ENCODE results near the gene TSHZ2.

The TSHZ2 gene

GRCh38 chr20:53079261-53079691, 107.1 kb downstream of the TSHZ2 start:
- H3K27ac ChIP-seq (ENCODE audit: low read depth, low read length) = no peak overlapping the region
- no peaks in the 10 kb centered on the region for H3K36me3 ChIP-seq (ENCODE audit: control insufficient read depth, insufficient read depth, low read length)
- no peaks in the 10 kb centered on the region for H3K9me3 ChIP-seq (ENCODE audit: control insufficient read depth, insufficient read depth, low read depth, low read length)
- no peaks in the 10 kb centered on the region for H3K27me3 ChIP-seq (ENCODE audit: control insufficient read depth, insufficient read depth, low read length)
- H3K9ac ChIP-seq (ENCODE audit: low read length) = no peak overlapping the region
- H3K4me3 ChIP-seq (ENCODE audit: low read depth, low read length) = no peak overlapping the region
- 0 out of 2 replicates have a peak, but pooled peaks cover 4% of the 10 kb centered on the region for H3K4me1 ChIP-seq (ENCODE audit: control insufficient read depth, insufficient read depth, low read length)

- Histone ChIP-seq H3K9me3 (ENCODE audit: control insufficient read depth, insufficient read depth, low read depth, low read length) (no peaks in the 10 kb centered on the region), H3K27me3 (ENCODE audit: control insufficient read depth, insufficient read depth, low read length) (no peaks in the 10 kb centered on the region), H3K4me3 (ENCODE audit: low read depth, low read length) (no peak overlapping the region), H3K4me1 (ENCODE audit: control insufficient read depth, insufficient read depth, low read length) (0 out of 2 replicates have a peak, but pooled peaks cover 4% of the 10 kb centered on the region), H3K36me3 (ENCODE audit: control insufficient read depth, insufficient read depth, low read length) (no peaks in the 10 kb centered on the region), H3K9ac (ENCODE audit: low read length) (no peak overlapping the region), H3K27ac (ENCODE audit: low read depth, low read length) (no peak overlapping the region)
Measured at GRCh38 chr20:53079828-53080686, 107.9 kb downstream of the TSHZ2 start.

- Histone ChIP-seq H3K36me3 (ENCODE audit: control insufficient read depth, insufficient read depth, low read length) (no peaks in the 10 kb centered on the region), H3K27ac (ENCODE audit: low read depth, low read length) (no peak overlapping the region), H3K4me3 (ENCODE audit: low read depth, low read length) (no peak overlapping the region), H3K9ac (ENCODE audit: low read length) (no peak overlapping the region), H3K27me3 (ENCODE audit: control insufficient read depth, insufficient read depth, low read length) (no peaks in the 10 kb centered on the region), H3K4me1 (ENCODE audit: control insufficient read depth, insufficient read depth, low read length) (0 out of 2 replicates have a peak, but pooled peaks cover 4% of the 10 kb centered on the region), H3K9me3 (ENCODE audit: control insufficient read depth, insufficient read depth, low read depth, low read length) (no peaks in the 10 kb centered on the region)
Measured at GRCh38 chr20:53080687-53080962, 108.5 kb downstream of the TSHZ2 start.

GRCh38 chr20:53080969-53081871, 109.1 kb downstream of the TSHZ2 start:
- Histone ChIP-seq H3K27ac (ENCODE audit: low read depth, low read length) (no peak overlapping the region), H3K36me3 (ENCODE audit: control insufficient read depth, insufficient read depth, low read length) (no peaks in the 10 kb centered on the region), H3K9ac (ENCODE audit: low read length) (no peak overlapping the region)

GRCh38 chr20:53081916-53082863, 110.0 kb downstream of the TSHZ2 start:
- H3K27ac ChIP-seq (ENCODE audit: low read depth, low read length) = no peak overlapping the region
- H3K36me3 ChIP-seq (ENCODE audit: control insufficient read depth, insufficient read depth, low read length) = no peaks in the 10 kb centered on the region
- H3K27me3 ChIP-seq (ENCODE audit: control insufficient read depth, insufficient read depth, low read length) = no peaks in the 10 kb centered on the region
- no peak overlapping the region for H3K9ac ChIP-seq (ENCODE audit: low read length)
- no peaks in the 10 kb centered on the region for H3K9me3 ChIP-seq (ENCODE audit: control insufficient read depth, insufficient read depth, low read depth, low read length)
- no peak overlapping the region for H3K4me3 ChIP-seq (ENCODE audit: low read depth, low read length)
- 0 out of 2 replicates have a peak, but pooled peaks cover 4% of the 10 kb centered on the region for H3K4me1 ChIP-seq (ENCODE audit: control insufficient read depth, insufficient read depth, low read length)

More at GRCh38 chr20:53080969-53081871, 109.1 kb downstream of the TSHZ2 start:
- H3K4me3 ChIP-seq (ENCODE audit: low read depth, low read length) = no peak overlapping the region
- no peaks in the 10 kb centered on the region for H3K9me3 ChIP-seq (ENCODE audit: control insufficient read depth, insufficient read depth, low read depth, low read length)
- no peaks in the 10 kb centered on the region for H3K27me3 ChIP-seq (ENCODE audit: control insufficient read depth, insufficient read depth, low read length)
- 0 out of 2 replicates have a peak, but pooled peaks cover 4% of the 10 kb centered on the region for H3K4me1 ChIP-seq (ENCODE audit: control insufficient read depth, insufficient read depth, low read length)

- Histone ChIP-seq H3K4me1 (ENCODE audit: control insufficient read depth, insufficient read depth, low read length) (0 out of 2 replicates have a peak, but pooled peaks cover 4% of the 10 kb centered on the region), H3K4me3 (ENCODE audit: low read depth, low read length) (no peak overlapping the region), H3K36me3 (ENCODE audit: control insufficient read depth, insufficient read depth, low read length) (no peaks in the 10 kb centered on the region), H3K9me3 (ENCODE audit: control insufficient read depth, insufficient read depth, low read depth, low read length) (no peaks in the 10 kb centered on the region), H3K27me3 (ENCODE audit: control insufficient read depth, insufficient read depth, low read length) (no peaks in the 10 kb centered on the region), H3K27ac (ENCODE audit: low read depth, low read length) (no peak overlapping the region), H3K9ac (ENCODE audit: low read length) (no peak overlapping the region)
Measured at GRCh38 chr20:53083411-53083810, 111.3 kb downstream of the TSHZ2 start.

GRCh38 chr20:53084408-53084997, 112.3 kb downstream of the TSHZ2 start:
- Histone ChIP-seq H3K4me3 (ENCODE audit: low read depth, low read length) (no peak overlapping the region), H3K4me1 (ENCODE audit: control insufficient read depth, insufficient read depth, low read length) (0 out of 2 replicates have a peak, but pooled peaks cover 4% of the 10 kb centered on the region)

GRCh38 chr20:53085720-53086119, 113.6 kb downstream of the TSHZ2 start:
- H3K4me1 ChIP-seq (ENCODE audit: control insufficient read depth, insufficient read depth, low read length) = 0 out of 2 replicates have a peak, but pooled peaks cover 4% of the 10 kb centered on the region
- no peaks in the 10 kb centered on the region for H3K36me3 ChIP-seq (ENCODE audit: control insufficient read depth, insufficient read depth, low read length)
- no peaks in the 10 kb centered on the region for H3K27me3 ChIP-seq (ENCODE audit: control insufficient read depth, insufficient read depth, low read length)
- no peak overlapping the region for H3K27ac ChIP-seq (ENCODE audit: low read depth, low read length)
- no peaks in the 10 kb centered on the region for H3K9me3 ChIP-seq (ENCODE audit: control insufficient read depth, insufficient read depth, low read depth, low read length)
- H3K9ac ChIP-seq (ENCODE audit: low read length) = no peak overlapping the region
- no peak overlapping the region for H3K4me3 ChIP-seq (ENCODE audit: low read depth, low read length)

More at GRCh38 chr20:53084408-53084997, 112.3 kb downstream of the TSHZ2 start:
- H3K27ac ChIP-seq (ENCODE audit: low read depth, low read length) = no peak overlapping the region
- no peaks in the 10 kb centered on the region for H3K27me3 ChIP-seq (ENCODE audit: control insufficient read depth, insufficient read depth, low read length)
- no peaks in the 10 kb centered on the region for H3K36me3 ChIP-seq (ENCODE audit: control insufficient read depth, insufficient read depth, low read length)
- no peak overlapping the region for H3K9ac ChIP-seq (ENCODE audit: low read length)
- H3K9me3 ChIP-seq (ENCODE audit: control insufficient read depth, insufficient read depth, low read depth, low read length) = no peaks in the 10 kb centered on the region

- Histone ChIP-seq H3K4me3 (ENCODE audit: low read depth, low read length) (no peak overlapping the region), H3K9me3 (ENCODE audit: control insufficient read depth, insufficient read depth, low read depth, low read length) (no peaks in the 10 kb centered on the region), H3K27ac (ENCODE audit: low read depth, low read length) (no peak overlapping the region), H3K9ac (ENCODE audit: low read length) (no peak overlapping the region), H3K27me3 (ENCODE audit: control insufficient read depth, insufficient read depth, low read length) (no peaks in the 10 kb centered on the region), H3K36me3 (ENCODE audit: control insufficient read depth, insufficient read depth, low read length) (no peaks in the 10 kb centered on the region), H3K4me1 (ENCODE audit: control insufficient read depth, insufficient read depth, low read length) (no peaks in the 10 kb centered on the region)
Measured at GRCh38 chr20:53087037-53087777, 115.0 kb downstream of the TSHZ2 start.

Data from HUES6 (cell line).